Measurements from ENCODE around the gene MAGOHB.
"Not testable (repeated sequence)": the region's sequence is repeated elsewhere in the genome, so short reads cannot be mapped to it uniquely, and the experiment has no call there.

The MAGOHB gene

DNA sequence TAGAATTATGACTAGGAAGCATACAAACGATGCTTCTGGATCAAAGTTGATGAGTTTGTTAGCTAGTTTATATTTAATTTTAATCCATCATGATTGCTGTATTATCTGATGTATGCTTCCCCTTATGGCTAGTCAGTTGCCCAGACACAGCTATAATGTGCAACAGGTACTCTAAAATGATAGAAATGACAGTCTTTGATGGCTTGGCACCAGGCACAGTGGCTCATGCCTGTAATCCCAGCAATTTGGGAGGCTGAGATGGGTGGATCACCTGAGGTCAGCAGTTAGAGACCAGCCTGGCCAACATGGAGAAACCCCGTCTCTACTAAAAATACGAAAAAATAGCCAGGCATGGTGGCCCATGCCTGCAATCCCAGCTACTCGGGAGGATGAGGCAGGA is 2.2 kb downstream of the MAGOHB start:
- DNase-seq, result not testable (repeated sequence)

DNA sequence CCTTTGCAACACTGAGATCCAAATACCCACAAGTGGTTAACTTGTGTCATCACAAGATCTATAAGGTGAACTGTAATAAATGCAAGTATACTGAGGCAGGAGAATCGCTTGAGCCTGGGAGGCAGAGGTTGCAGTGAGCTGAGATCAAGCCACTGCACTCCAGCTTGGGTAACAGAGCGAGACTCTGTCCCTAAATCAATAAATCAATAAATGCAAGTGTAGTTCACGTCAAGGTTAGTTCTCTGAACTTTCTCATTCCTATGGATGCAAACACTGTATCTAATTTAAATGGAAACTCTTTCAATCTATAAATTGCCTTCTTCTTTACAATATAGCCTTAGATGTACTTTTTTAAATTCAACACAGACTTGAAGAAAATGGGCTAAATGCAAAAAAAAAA is 3.2 kb downstream of the MAGOHB start:
- no peak for DNase-seq

DNA sequence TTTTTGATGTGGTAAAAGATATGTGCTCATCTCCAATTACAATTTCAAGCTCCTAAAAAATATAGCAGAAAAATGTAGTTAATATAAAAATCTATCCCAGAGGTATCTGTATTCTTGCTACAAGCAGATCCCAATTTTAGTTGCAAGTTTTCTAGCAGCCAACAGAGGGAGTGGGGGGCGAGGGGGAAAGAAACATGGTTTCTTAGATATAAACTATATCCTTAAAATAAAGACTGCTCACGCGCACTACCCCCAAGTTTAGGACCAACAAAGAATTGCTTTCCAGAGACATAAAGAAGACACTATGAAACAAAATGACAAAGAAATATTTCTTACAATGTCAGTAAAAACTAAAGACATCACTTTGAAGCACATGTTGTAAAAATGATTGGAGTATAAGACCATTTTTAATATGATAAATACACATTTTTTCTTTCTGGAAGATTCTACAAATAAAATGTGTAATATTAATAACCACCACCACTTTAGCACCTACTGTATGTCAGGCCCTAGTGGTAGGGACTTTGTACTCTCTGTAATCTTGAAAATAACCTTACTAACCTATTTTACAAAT is 5.4 kb downstream of the MAGOHB start:
- DNase-seq, result peak in 1 of 2 experiments; percentile 16

DNA sequence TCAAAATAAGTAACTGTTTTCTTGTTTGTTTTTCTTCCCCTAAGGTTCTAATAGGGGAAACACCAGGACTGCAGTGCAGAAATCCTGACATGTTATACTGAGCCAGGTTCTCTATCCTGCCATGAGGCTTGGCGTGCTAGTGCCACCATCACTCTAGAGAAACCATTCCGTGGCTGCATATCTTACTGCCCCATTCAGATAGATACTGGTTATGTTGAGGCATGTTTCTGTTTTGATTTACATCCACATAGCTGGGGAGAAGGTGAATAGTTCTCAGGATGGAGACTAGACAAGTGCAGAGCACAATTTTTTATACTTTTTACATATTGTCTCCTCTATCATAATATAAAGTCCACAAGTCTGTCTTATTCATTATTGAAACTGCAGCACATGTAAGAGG is 11.5 kb downstream of the MAGOHB start:
- no peak for DNase-seq

DNA sequence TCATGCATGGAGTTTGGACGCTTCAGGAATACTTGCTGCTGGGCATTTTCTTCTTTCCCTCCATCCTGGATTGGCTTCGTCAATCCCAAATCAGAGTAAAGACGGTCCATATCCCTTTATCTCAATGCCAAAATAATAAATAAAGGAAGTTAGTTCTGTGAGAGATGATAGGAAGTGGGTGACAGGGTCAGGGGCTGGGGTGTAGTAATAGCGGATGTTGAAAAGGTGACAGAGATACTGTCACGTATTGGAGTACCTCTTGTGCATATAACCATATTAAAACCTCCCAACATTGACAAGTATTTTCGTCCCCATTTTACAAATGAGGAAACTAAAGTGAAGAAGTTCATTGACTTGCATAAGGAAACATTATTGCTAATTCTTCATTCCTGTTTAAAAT is 12.4 kb downstream of the MAGOHB start:
- no peak for DNase-seq

DNA sequence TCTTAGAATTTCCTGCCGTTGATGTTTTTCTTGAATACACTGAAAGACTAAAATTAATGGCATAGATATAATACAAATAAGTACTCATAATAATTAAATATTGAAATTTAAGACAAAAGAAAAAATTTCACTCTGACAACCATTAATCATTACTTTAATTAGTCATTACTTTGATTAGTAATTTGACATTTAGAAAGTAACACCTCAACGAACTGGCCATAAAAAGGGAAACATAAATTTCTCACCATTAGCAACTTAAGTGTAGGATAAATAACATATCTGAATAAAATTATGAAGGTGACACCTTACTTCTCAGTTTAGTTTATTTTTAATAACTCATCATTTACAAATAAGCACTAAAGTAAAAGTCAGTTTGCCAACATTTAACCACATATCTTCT is 17.5 kb downstream of the MAGOHB start:
- no peak for DNase-seq

DNA sequence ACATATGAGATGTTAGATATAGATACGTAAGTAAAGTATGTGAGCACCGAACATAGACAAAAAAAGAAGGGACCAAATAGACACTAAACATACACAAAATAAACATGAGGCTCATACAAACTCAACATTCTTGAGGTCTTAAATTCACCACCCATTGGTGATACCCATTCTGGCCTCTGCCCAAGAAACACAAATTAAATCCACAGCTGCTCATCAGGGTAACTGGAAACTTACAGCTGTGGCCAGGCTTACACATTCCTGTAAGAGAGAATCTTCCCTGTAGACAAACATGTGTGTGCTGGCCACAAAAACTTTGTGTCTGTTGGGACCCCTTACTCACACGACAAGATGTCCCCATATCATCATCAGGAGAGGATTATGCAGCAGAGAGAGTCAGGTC is 22.4 kb downstream of the MAGOHB start:
- no peak for DNase-seq

DNA sequence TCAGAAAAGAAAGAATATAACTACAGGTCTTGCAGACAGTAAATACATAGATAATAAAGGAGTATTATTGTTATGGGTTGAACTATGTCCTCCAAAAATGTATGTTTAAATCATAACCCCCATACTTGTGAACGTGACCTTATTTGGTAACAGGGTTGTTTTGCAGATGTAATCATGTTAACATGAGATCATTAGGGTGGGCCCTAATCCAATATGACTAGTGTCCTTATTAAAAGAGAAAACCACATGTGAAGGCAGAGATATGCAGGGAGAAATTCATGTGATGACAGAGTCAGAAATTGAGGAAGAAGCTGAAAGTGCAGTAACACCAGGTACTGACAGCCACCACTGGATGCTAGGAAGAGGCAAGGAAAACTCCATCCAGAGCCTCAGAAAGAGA is 29.0 kb downstream of the MAGOHB start:
- DNase-seq, result no peak

DNA sequence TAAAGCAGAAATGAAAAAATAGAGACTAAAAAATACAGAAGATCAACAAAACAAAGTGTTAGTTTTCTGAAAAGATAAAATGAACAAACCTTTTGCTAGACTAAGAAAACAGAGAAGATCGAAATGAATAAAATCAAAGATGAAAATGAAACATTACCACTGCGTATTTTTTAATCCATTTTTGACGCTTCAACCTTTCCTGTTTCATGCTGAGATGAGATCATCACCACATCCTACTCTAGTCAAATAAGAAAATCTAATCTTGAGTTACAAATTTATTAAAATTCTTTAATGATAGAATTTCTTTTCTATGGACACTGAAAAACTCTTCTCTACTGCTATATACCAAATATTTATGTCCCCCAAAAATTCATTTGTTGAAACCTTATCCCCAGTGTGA is 30.7 kb downstream of the MAGOHB start:
- no peak for DNase-seq

DNA sequence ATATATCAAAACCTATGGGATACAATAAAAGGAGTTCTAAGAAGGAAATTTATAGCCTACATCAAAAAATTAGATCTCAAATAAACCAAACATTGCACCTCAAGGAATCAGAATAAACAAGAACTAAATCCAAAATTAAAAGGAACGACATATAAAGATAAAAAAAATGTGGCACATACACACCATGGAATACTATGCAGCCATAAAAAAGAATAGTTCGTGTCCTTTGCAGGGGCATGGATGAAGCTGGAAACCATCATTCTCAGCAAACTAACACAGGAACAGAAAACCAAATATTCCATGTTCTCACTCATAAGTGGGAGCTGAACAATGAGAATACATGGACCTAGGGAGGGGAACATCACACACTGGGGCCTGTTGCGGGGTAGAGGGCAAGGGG is 31.3 kb downstream of the MAGOHB start:
- not testable (repeated sequence) for DNase-seq

DNA sequence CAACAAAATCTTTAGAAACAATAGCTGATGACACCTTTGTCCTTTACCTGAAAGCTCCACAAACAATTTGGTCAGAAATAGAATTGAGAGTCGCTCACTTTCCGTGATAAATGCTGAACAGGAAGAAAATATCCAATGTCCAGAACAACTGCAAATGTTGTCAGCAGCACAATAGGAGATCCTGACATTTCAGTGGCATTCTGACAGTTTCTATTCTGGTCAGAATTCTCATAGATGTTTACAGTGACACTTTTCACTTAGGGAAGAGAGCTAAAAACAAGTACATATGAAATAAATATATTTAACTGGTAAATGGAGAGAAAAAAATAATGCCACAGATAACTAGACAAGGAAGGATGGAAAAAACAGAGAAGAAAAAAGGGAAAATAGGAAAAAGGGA is 39.1 kb downstream of the MAGOHB start:
- DNase-seq, result no peak

DNA sequence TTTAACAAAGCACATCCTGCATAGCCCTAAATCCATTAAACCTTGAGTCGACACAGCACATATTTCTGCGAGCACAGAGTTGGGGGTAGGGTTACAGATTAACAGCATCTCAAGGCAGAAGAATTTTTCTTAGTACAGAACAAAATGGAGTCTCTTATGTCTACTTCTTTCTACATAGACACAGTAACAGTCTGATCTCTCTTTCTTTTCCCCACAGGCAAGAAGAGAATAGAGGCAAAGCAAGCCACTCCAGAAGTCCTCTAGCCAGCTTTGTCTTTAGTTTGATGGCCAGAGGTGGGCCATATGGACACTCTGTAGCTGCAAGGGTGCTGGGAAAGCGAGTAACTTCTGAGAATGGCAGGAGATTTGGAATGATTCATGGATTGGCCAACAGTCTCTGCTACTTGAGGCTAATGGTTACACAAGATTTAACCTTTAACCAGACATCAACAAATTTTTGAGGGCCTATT is 41.4 kb downstream of the MAGOHB start:
- DNase-seq, result not testable (repeated sequence)

DNA sequence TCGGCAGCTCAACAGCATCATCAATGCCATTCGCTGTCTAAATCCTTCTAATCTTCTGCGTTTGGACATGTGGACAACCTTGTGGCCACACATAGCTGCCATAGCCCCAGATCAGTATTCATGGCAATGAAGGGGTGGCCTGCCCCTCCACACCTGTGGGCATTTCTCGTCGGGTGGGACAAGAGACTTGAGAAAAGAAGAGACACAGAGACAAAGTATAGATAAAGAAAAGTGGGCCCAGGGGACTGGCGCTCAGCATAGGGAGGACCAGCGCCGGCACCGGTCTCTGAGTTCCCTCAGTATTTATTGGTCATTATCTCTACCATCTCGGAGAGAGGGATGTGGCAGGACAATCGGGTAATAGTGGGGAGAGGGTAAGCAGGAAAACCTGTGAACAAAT is 42.3 kb downstream of the MAGOHB start:
- DNase-seq, result no peak

DNA sequence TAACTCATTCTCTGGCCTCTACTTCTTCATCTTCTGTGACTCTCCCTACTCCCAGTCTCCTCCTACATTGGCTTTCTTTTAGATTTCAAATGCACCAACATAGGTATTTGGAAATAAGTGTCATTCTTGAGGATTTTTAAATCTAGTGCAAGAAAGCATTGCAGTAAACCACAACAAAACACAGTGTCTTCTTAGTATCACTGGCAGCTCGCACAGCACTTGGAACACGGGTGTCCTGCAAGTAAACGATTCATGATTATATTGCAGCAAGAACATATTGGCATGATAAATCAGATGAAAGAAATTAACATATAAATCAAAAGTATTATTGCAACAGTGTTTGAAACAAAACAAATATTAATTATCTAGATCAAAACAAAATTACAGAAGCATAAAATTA is 45.6 kb downstream of the MAGOHB start:
- no peak for DNase-seq

DNA sequence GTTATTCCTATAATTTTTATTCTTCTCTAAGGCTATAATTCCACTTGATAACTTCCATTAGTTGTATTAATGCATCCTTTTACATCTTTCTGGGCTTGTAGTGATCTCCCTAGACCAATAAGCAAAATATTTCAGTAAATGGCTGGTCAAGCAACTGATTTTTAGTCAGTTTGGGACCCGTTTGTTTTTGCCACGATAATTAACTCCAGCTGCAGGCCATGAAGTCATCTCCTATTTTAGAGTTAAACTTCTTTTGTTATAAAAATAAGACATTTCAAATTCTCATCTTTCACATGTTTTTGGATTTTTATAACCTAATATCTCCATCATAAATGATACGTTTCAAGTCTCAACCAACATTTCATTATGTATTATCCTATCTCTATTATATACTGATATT is 49.4 kb downstream of the MAGOHB start:
- DNase-seq, result no peak

DNA sequence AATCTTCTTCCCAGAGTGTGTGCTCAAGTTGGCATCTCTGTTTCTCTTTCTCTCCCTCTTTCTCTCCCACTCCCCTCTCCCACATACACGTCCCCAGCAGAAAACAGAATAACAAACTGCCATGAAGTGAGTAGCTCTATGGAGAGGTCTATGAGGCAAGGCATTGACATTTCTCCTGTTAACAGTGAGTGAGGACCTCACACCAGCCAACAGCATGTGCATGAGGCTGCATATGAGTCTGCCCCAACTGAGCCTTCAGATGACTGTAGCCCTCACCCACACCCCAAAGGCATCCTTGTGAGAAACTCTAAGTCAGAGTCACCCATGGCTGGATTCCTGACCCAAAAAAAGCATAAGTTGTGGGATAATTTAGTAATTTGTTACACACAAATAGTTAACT is 50.4 kb downstream of the MAGOHB start:
- no peak for DNase-seq

DNA sequence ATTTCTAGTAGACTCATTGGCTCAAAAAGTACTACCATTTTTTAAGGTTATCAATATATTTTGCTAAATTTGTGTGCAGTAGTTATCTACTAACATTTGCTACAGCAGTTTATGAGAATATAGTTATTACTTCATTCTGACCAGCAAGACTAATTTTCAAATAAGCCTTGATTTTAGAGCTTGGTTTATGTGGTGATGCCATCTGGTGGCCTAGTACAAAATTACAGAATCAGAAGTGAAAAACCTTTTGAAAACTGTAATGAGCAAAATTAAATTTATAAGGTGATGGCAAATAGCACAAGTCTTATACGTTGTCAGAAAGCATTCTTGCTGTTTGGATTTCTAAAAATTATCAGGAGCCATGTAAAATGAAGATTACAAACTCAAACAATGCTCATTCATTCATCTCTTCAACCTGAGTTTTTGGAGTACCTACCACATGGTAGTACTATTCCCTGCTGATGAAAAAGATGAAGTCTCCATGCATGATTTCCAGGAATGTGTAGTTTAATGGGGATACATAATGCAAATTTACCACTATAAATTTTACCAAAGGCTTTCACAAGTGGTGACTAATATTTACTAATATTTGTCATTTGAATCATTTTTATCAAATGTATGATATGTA is 51.0 kb downstream of the MAGOHB start:
- peak; percentile 6 to 50 for DNase-seq

DNA sequence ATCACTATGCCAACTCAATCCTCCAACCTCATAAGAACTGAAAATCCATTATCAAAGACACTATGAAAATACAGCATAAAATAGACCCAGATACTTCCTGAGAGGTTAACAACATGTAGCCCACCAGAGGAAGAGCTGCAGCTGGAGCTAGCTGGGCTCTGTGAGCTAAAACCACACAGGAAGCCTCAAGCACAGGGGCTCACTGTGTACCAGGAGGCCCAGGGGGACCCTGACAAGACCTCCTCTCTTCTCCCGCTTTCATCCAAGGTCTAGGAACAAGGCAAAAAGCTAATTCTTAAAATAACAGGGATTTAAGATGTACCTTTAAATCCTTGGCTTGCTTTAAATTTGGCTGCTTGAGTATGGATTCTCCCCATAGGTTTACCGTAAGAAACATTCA is 54.2 kb downstream of the MAGOHB start:
- no peak for DNase-seq

DNA sequence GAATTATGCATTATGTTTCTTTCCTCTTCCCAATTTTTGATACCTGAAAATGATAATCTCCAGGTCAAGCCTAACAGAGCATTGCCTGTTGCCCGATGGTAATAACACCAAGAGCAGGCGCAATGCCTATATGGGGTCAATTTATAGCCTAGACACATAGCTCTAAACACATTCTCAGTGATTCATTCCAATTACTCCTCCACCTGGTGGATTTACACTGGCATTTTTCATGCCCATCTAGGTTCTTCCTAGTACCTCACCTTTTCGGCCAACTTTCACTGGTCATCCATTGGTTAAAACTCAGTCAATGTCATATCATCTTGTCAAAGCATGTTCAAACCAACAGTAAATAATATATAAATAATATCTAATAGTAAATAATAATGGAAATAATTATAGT is 54.6 kb downstream of the MAGOHB start:
- DNase-seq, result no peak

DNA sequence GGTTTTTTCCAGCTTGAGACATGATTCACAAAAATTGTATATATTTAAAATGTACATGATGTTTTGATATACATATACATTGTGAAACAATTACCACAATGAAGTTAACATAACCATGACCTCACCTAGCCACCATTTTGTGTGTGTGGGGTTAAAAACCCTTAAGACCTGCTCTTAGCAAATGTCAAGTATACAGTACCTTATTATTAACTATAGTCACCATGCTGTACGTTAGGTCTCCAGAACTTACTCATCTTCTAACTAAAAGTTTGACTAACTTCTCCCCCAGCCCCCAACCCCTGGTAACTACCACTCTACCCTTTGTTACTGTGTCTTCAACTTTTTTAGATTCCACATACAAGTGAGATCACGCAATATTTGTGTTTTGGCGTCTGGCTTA is 55.1 kb downstream of the MAGOHB start:
- DNase-seq, result no peak

DNA sequence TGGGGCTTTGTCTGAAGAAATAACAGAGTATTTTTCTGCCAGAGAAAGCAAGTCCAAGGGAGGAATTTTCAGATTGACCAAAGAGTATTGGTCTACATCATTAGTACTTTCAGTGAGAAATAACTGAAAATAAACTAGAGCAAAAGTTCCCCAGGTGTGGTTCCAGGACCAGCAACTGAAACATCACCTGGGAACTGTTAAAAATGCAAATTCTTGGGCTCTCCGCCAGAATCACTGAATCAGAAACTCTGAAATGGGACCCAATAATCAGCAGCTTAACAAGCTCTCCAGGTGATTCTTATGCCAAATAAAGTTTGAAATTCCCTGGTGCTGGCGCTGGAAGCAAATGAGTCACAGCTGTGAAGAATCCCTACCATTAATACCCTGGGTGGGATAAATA is 55.6 kb downstream of the MAGOHB start:
- DNase-seq, result peak; percentile 14 to 69

DNA sequence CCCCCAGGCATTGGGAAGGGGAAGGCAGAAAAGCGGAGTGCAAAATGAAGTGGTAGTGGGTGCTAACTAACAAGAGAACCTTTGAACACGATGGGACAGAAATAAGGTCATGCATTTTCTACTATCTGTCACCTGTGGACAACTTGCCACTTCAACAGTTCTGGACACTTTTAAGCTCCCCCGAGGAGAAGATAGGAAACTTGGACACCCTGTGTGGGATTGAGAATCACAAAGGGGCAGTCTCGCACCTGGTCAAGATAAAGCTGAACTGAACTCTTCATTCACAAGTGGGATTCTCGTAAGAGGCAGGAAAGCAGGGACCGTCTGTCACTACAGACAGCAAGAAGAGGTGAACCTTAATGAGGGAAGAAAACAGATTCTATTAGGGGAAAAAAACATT is 56.1 kb downstream of the MAGOHB start:
- DNase-seq, result no peak

DNA sequence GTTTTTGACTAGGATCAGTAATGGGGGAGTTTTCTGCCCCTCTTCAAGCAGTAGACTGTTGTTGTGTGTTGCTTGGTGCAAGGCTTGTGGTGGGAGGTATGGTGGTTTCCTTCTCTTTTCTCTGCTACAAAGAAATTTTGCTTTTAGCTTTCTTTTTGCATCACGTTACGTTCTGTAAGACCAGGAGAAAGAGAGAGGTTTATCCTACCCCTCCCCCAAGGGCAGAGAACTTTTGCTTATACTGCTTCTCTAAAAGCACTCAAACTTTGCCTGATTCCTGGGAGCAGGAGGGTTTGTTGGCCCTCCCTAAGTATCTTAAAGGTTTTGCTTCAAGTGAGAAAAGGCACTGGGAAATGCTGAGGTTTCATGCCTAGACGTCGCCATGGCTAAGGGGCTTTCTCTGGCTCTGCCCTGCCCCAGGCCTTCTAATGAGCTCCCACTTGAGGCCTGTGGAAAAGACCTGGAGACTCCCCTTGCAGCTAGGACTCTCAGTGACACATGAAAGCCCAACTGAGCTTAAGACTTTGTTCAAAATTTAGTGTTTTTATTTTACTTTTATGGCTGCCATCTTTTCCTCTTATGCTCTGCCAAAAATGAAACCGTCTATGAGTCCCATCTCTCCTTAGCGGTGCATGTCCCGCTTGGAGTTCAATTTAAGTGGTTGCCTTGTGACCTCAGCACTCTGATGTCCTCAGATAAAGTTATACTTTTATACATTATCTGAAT is 58.5 kb downstream of the MAGOHB start:
- no peak for DNase-seq

DNA sequence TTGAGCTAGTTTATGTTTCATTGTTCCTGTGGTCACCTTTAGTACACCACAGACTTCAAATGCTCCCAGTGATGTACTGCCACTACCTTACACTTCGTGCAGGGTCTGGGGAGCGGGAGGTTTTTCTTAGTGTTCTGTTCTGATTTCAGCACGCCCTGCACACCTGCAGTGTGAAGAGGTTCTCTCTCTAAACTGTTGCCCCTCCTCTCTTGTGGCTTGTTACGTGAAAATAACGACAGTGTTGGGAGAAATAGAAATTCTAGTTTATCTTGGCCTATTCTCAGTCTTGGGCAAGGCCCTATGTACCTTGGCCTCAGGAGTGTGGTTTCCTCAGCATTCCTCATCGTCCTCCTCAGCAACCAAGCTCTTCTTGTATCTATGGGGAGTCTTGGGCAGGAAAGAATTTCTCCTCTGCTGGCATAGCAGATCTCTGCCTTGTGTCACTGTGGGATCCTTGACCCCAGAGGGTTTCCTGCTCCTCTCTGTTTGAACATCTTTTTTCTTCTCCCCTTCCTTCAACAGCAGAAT is 59.1 kb downstream of the MAGOHB start:
- no peak for DNase-seq
